HepG2 (cell line): Measurements from ENCODE around the gene BCAS3. TPM values are rescaled to one million over a fixed set of nuclear protein-coding genes. Genes with fewer than 3 reads are reported as not detected.

Experiments
- CREM ChIP-seq, 2 experiments: sonication (generic) in 1 of 2; formaldehyde crosslinking in 1 of 2; IDR thresholded peaks; 2 replicates each; pipeline versions ENCODE4 v1.4.0 to v1.6.1; 2016 to 2020; ENCODE audit warnings: antibody characterized with exemption in 1 of 2, mild to moderate bottlenecking in 1 of 2, missing genetic modification reagents in 1 of 2
- EP300 ChIP-seq, 3 experiments: sonication (generic) in 1 of 3; formaldehyde crosslinking in 1 of 3; IDR thresholded peaks; 2 replicates each; pipeline versions ENCODE4 v1.5.1 to v1.6.1; 2011 to 2020; ENCODE audit warnings: low read depth in 2 of 3, low read length in 2 of 3, borderline replicate concordance in 1 of 3, improper control_type of control experiment in 1 of 3, mild to moderate bottlenecking in 1 of 3, missing genetic modification reagents in 1 of 3, moderate library complexity in 1 of 3
- FOXM1 ChIP-seq: sonication (generic); formaldehyde crosslinking; IDR thresholded peaks from 2 replicates; pipeline ENCODE4 v1.5.0; 2020; ENCODE audit warnings: missing genetic modification reagents
- GRHL1 ChIP-seq: sonication (generic); formaldehyde crosslinking; conservative IDR thresholded peaks from 2 replicates; pipeline ENCODE4 v1.8.0; 2022; ENCODE audit warnings: missing genetic modification reagents
- HNF1A ChIP-seq, 2 experiments: sonication (generic) in 1 of 2; formaldehyde crosslinking in 1 of 2; IDR thresholded peaks; 2 replicates each; pipeline versions ENCODE4 v1.4.0 to v1.6.1; 2016 to 2020; ENCODE audit warnings: borderline replicate concordance in 1 of 2, low read depth in 1 of 2, mild to moderate bottlenecking in 1 of 2, missing genetic modification reagents in 1 of 2
- KMT2B ChIP-seq: IDR thresholded peaks from 2 replicates; pipeline ENCODE4 v1.6.1; 2016; ENCODE audit warnings: missing genetic modification reagents, missing compliant biosample characterization
- MIER2 ChIP-seq: IDR thresholded peaks from 2 replicates; pipeline ENCODE4 v1.6.1; 2016; ENCODE audit warnings: missing biosample characterization, missing genetic modification reagents
- PITX1 ChIP-seq: sonication (generic); formaldehyde crosslinking; IDR thresholded peaks from 2 replicates; pipeline ENCODE4 v1.5.1; 2020; ENCODE audit warnings: mild to moderate bottlenecking, missing genetic modification reagents
- SOX13 ChIP-seq, 3 experiments: fragments of 450-650 bp in 1 of 3; sonication (generic) in 1 of 3; formaldehyde crosslinking in 1 of 3; IDR thresholded peaks in 2 of 3; conservative IDR thresholded peaks in 1 of 3; 2 replicates each; pipeline versions ENCODE4 v1.5.0 to v1.6.1; 2016 to 2020; ENCODE audit warnings: antibody characterized with exemption in 1 of 3, mild to moderate bottlenecking in 1 of 3, missing compliant biosample characterization in 1 of 3, missing genetic modification reagents in 1 of 3, moderate library complexity in 1 of 3
- XRCC5 ChIP-seq: fragments of 200-400 bp; formaldehyde crosslinking; optimal IDR thresholded peaks from 2 replicates; pipeline ENCODE3; 2017; ENCODE audit warnings: mild to moderate bottlenecking, low read length
- ZBTB7B ChIP-seq: sonication (generic); formaldehyde crosslinking; IDR thresholded peaks from 2 replicates; pipeline ENCODE4 v1.4.0; 2020; ENCODE audit warnings: missing genetic modification reagents
- ZMYM3 ChIP-seq: sonication (generic); formaldehyde crosslinking; IDR thresholded peaks from 2 replicates; pipeline ENCODE4 v1.5.1; 2020; ENCODE audit warnings: mild to moderate bottlenecking, missing genetic modification reagents
- ZNF256 ChIP-seq: sonication (generic); formaldehyde crosslinking; conservative IDR thresholded peaks from 2 replicates; pipeline ENCODE4 v1.4.0; 2020; ENCODE audit warnings: missing genetic modification reagents
- ZNF275 ChIP-seq: sonication (generic); formaldehyde crosslinking; IDR thresholded peaks from 2 replicates; pipeline ENCODE4 v1.8.0; 2022; ENCODE audit warnings: missing genetic modification reagents, mild to moderate bottlenecking, inconsistent platforms, borderline replicate concordance
- ZNF326 ChIP-seq: sonication (generic); formaldehyde crosslinking; IDR thresholded peaks from 2 replicates; pipeline ENCODE4 v1.4.0; 2020; ENCODE audit warnings: missing genetic modification reagents, borderline replicate concordance
- ZNF644 ChIP-seq: IDR thresholded peaks from 2 replicates; pipeline ENCODE4 v1.6.1; 2016; ENCODE audit warnings: low read depth
- polyA plus RNA-seq, 8 experiments: library from polyadenylated mRNA; depleted of rRNA in 3 of 8; stranded (reverse) in 7 of 8; unstranded in 1 of 8; fragments of >200 nt; fragmentation: Illumina TruSeq in 4 of 8; extraction: Trizol in 4 of 8; gene quantifications; 2 replicates each; pipeline versions ENCODE4 v1.2.1 to v1.2.3, GENCODE V29; 2011 to 2016; ENCODE audit warnings: low read depth in 4 of 8, missing spikeins in 1 of 8, mixed read lengths in 1 of 8; ENCODE audit not compliant: insufficient read depth in 1 of 8
- total RNA-seq, 5 experiments: library from RNA; depleted of rRNA; stranded (reverse); fragments of >200 nt; fragmentation: Illumina TruSeq; extraction: Trizol; gene quantifications; 2 replicates each; pipeline ENCODE4 v1.2.3, GENCODE V29; 2016; ENCODE audit warnings: low read depth in 1 of 5
- TF ChIP-seq, protein P1 (sequence below): sonication (generic); formaldehyde crosslinking; IDR thresholded peaks from 2 replicates; pipeline ENCODE4 v1.4.0; 2020; ENCODE audit warnings: missing genetic modification reagents, borderline replicate concordance

The BCAS3 gene
- total and polyA plus RNA-seq, 2 of the 13 experiments (the other 11 are each of a cell fraction or from before 2014, with no cell fraction given): 10.7 to 11.2 TPM

DNA sequence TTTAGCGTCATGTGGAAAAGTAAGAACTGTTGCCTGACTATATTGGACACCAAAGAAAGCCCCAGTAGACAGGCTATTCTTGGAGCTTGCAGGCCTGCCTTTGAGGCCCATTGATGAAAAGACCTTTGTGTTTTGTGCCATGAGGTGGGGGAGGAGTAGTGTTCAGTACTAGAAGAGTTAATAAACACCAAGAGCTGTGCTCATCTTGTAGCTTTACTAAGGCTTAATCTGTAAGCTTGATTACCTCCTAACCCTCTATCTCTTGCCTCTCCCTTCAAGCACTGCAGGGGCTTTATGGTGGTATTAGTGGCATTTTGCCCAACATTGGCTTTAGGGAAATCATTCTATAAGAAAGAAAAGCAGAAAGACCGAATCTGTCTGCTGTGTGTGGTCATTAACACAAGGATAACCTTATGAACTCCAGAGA, 501.7 kb downstream of the BCAS3 start (continued):
- TF ChIP-seq EP300 (IDR thresholded peaks at IDR 0.05; ENCODE audit: low read depth in 2 of 2, low read length in 2 of 2): peak in 1 of 2 experiments; percentile 44; a peak in 1 of 4 replicates
- no peak for TF ChIP-seq EP300 (CRISPR knock-in tag; IDR thresholded peaks at IDR 0.05; ENCODE audit: borderline replicate concordance)
- TF ChIP-seq ZNF644 (CRISPR knock-in tag): peak; percentile 91
- TF ChIP-seq FOXM1: no peak
- TF ChIP-seq ZNF256 (CRISPR knock-in tag): no peak
- TF ChIP-seq PITX1: peak; percentile 30; the same call in 1 of the 2 replicates
- TF ChIP-seq GRHL1: no peak
- TF ChIP-seq HNF1A (IDR thresholded peaks at IDR 0.05; ENCODE audit: low read depth): no peak; the same call in 1 of the 2 replicates
- 0 out of 2 replicates have a peak, but pooled peaks have one; percentile 22 for TF ChIP-seq HNF1A (CRISPR knock-in tag; IDR thresholded peaks at IDR 0.05; ENCODE audit: borderline replicate concordance)
- 0 out of 2 replicates have a peak, but pooled peaks have one; percentile 24 for TF ChIP-seq CREM (IDR thresholded peaks at IDR 0.05)
- no peak for TF ChIP-seq CREM (CRISPR knock-in tag; IDR thresholded peaks at IDR 0.05)
- TF ChIP-seq ZNF326 (CRISPR knock-in tag): no peak
- TF ChIP-seq ZBTB7B (CRISPR knock-in tag): peak; percentile 24; the same call in 1 of the 2 replicates
- peak; percentile 81 for TF ChIP-seq XRCC5
- TF ChIP-seq KMT2B (CRISPR knock-in tag): no peak
- 0 out of 2 replicates have a peak, but pooled peaks have one; percentile 21 for TF ChIP-seq MIER2 (CRISPR knock-in tag)
- no peak for TF ChIP-seq SOX13 (IDR thresholded peaks at IDR 0.05)
- TF ChIP-seq SOX13 (CRISPR knock-in tag; conservative IDR thresholded peaks at IDR 0.05 in 1 of 2, IDR thresholded peaks at IDR 0.05 in 1 of 2): peak in 1 of 2 experiments; percentile 80; a peak in 2 of 4 replicates
- TF ChIP-seq ZMYM3: 0 out of 2 replicates have a peak, but pooled peaks have one; percentile 35
- TF ChIP-seq, protein P1, sequence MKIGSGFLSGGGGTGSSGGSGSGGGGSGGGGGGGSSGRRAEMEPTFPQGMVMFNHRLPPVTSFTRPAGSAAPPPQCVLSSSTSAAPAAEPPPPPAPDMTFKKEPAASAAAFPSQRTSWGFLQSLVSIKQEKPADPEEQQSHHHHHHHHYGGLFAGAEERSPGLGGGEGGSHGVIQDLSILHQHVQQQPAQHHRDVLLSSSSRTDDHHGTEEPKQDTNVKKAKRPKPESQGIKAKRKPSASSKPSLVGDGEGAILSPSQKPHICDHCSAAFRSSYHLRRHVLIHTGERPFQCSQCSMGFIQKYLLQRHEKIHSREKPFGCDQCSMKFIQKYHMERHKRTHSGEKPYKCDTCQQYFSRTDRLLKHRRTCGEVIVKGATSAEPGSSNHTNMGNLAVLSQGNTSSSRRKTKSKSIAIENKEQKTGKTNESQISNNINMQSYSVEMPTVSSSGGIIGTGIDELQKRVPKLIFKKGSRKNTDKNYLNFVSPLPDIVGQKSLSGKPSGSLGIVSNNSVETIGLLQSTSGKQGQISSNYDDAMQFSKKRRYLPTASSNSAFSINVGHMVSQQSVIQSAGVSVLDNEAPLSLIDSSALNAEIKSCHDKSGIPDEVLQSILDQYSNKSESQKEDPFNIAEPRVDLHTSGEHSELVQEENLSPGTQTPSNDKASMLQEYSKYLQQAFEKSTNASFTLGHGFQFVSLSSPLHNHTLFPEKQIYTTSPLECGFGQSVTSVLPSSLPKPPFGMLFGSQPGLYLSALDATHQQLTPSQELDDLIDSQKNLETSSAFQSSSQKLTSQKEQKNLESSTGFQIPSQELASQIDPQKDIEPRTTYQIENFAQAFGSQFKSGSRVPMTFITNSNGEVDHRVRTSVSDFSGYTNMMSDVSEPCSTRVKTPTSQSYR (CRISPR knock-in tag): peak; percentile 94
- no peak for TF ChIP-seq ZNF275
